GM18867 (cell line): ENCODE measurements around the gene MACROD2.

Source experiments
- ATAC-seq: cut with Tn5 transposase; IDR thresholded peaks from one replicate; pipeline ENCODE4 v1.9.1; 2021; ENCODE audit warnings: mild to moderate bottlenecking, moderate library complexity; ENCODE audit not compliant: unreplicated experiment

Gene MACROD2

GRCh38 chr20:15889514-15890256 lies 1894.4 kb downstream of the MACROD2 start:
- ATAC-seq: no peak

GRCh38 chr20:15890407-15890982 lies 1895.2 kb downstream of the MACROD2 start:
- ATAC-seq: no peak

- ATAC-seq: no peak
Measured at GRCh38 chr20:15895126-15895525, 1899.8 kb downstream of the MACROD2 start.

- peak; percentile 65 for ATAC-seq
Measured at GRCh38 chr20:15895560-15896084, 1900.3 kb downstream of the MACROD2 start.

- no peak for ATAC-seq
Measured at GRCh38 chr20:15899967-15900366, 1904.7 kb downstream of the MACROD2 start.

- no peak for ATAC-seq
Measured at GRCh38 chr20:15900443-15900842, 1905.1 kb downstream of the MACROD2 start.

GRCh38 chr20:15902493-15902892 lies 1907.2 kb downstream of the MACROD2 start:
- ATAC-seq: no peak

GRCh38 chr20:15905661-15906060 lies 1910.3 kb downstream of the MACROD2 start:
- no peak for ATAC-seq

- no peak for ATAC-seq
Measured at GRCh38 chr20:15909995-15910394, 1914.7 kb downstream of the MACROD2 start.

- no peak for ATAC-seq
Measured at GRCh38 chr20:15911581-15911980, 1916.3 kb downstream of the MACROD2 start.

GRCh38 chr20:15913391-15914025 lies 1918.2 kb downstream of the MACROD2 start:
- no peak for ATAC-seq

GRCh38 chr20:15916623-15917022 lies 1921.3 kb downstream of the MACROD2 start:
- ATAC-seq: no peak

- ATAC-seq: no peak
Measured at GRCh38 chr20:15917283-15917682, 1922.0 kb downstream of the MACROD2 start.

- no peak for ATAC-seq
Measured at GRCh38 chr20:15918631-15919030, 1923.3 kb downstream of the MACROD2 start.

GRCh38 chr20:15919118-15919517 lies 1923.8 kb downstream of the MACROD2 start:
- no peak for ATAC-seq

- ATAC-seq: no peak
Measured at GRCh38 chr20:15921930-15922329, 1926.6 kb downstream of the MACROD2 start.

GRCh38 chr20:15922556-15922955 lies 1927.2 kb downstream of the MACROD2 start:
- peak; percentile 24 for ATAC-seq

- ATAC-seq: peak; percentile 59
Measured at GRCh38 chr20:15923030-15923776, 1927.9 kb downstream of the MACROD2 start.

- ATAC-seq: no peak
Measured at GRCh38 chr20:15924556-15924955, 1929.2 kb downstream of the MACROD2 start.

- ATAC-seq: no peak
Measured at GRCh38 chr20:15925376-15925775, 1930.1 kb downstream of the MACROD2 start.
